PC-3 (cell line): ENCODE results near the gene GSG1L.

ENCODE experiments used
- EZH2 ChIP-seq: fragments of 300-600 bp; sonication (generic); IDR thresholded peaks from one replicate; pipeline ENCODE4 v1.6.1; 2017; ENCODE audit warnings: antibody characterized with exemption, mild to moderate bottlenecking, low read length; ENCODE audit not compliant: unreplicated experiment
- EZH2phosphoT487 ChIP-seq: fragments of 300-600 bp; sonication (generic); IDR thresholded peaks from 2 replicates; pipeline ENCODE4 v1.6.1; 2018; ENCODE audit warnings: mild to moderate bottlenecking, antibody characterized with exemption, low read length, borderline replicate concordance
- TF ChIP-seq, protein P1 (sequence below): fragments of 300-600 bp; sonication (generic); conservative IDR thresholded peaks from 2 replicates; pipeline ENCODE4 v1.5.1; 2017; ENCODE audit warnings: antibody characterized with exemption, low read depth, mild to moderate bottlenecking, low read length

- TF ChIP-seq, protein P1, sequence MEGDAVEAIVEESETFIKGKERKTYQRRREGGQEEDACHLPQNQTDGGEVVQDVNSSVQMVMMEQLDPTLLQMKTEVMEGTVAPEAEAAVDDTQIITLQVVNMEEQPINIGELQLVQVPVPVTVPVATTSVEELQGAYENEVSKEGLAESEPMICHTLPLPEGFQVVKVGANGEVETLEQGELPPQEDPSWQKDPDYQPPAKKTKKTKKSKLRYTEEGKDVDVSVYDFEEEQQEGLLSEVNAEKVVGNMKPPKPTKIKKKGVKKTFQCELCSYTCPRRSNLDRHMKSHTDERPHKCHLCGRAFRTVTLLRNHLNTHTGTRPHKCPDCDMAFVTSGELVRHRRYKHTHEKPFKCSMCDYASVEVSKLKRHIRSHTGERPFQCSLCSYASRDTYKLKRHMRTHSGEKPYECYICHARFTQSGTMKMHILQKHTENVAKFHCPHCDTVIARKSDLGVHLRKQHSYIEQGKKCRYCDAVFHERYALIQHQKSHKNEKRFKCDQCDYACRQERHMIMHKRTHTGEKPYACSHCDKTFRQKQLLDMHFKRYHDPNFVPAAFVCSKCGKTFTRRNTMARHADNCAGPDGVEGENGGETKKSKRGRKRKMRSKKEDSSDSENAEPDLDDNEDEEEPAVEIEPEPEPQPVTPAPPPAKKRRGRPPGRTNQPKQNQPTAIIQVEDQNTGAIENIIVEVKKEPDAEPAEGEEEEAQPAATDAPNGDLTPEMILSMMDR, result no peak
- no peak for TF ChIP-seq EZH2phosphoT487
- no peak for TF ChIP-seq EZH2
Observed at GRCh38 chr16:28089992-28090365, 26.5 kb upstream of the GSG1L start.
